Kidney epithelial cell (primary cell): ENCODE results near the gene TPRG1. TPM values are rescaled to one million over a fixed set of nuclear protein-coding genes. Genes with fewer than 3 reads are reported as not detected.

Source experiments
- DNase-seq: peaks from one replicate; pipeline ENCODE4 v3.0.0-alpha.2; 2010; ENCODE audit warnings: low read depth
- H3K27me3 ChIP-seq: 2 replicates; pipeline ENCODE4 v1.6.0; 2011; ENCODE audit warnings: low read length; ENCODE audit not compliant: control insufficient read depth, insufficient read depth
- H3K36me3 ChIP-seq: 2 replicates; pipeline ENCODE4 v1.5.1; 2011; ENCODE audit warnings: low read length; ENCODE audit not compliant: control insufficient read depth, insufficient read depth
- H3K4me3 ChIP-seq: 2 replicates; pipeline ENCODE4 v1.5.1; 2011; ENCODE audit warnings: low read depth, mild to moderate bottlenecking, control low read depth, low read length
- CTCF ChIP-seq: IDR thresholded peaks from 2 replicates; pipeline ENCODE4 v1.5.1; 2011; ENCODE audit warnings: mild to moderate bottlenecking, moderate library complexity, low read length, control low read depth, inconsistent platforms; ENCODE audit not compliant: insufficient read depth, poor library complexity, severe bottlenecking
- total RNA-seq: library from RNA; depleted of rRNA; stranded (reverse); fragments of >200 nt; gene quantifications from 2 replicates; pipeline ENCODE4 v1.2.3, GENCODE V29; 2015

Gene TPRG1
- total RNA-seq, 1 donor from 2014 or later = 1.4 TPM

DNA sequence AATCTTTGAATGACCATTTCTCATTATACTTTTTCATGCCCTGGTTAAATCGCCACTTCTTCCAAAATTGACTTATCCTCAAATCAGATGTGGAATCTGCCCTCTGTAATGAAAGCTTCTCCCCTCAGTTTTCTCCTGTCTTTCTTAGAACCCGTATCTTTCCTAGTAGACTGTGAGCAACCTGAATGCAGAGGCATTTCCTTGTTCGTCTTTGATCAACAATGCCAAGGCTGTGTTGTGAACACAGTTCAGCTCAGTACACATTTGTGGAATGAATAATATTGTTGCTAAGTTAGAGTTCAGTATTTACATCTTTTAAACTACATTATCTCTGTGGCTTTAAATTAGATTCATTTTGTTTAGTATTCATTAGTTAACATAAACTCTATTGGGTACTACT lies 123.3 kb downstream of the TPRG1 start:
- no peak for TF ChIP-seq CTCF
- no peak for DNase-seq
- Histone ChIP-seq H3K4me3 (no peak overlapping the region), H3K27me3 (peaks cover 6% of the 10 kb centered on the region), H3K36me3 (no peaks in the 10 kb centered on the region)

DNA sequence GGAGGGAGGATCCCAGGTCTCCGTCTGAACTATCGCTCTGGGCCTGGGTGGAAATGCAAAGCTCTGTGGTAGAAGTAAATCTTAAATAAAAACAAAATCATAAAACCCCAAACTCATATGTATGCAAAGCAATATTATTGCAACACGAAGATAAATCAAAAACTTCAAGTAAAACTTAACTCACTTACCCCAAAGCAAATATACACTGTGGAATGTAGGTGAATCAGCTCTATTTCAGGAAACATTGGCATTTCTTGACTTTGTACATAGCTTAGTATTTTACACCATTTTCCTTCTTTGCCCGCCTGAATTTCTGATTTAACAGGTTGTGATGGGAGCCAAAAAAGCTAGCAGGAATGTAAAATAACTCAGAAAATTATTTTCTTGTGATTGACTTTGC lies 126.2 kb downstream of the TPRG1 start:
- TF ChIP-seq CTCF = no peak

DNA sequence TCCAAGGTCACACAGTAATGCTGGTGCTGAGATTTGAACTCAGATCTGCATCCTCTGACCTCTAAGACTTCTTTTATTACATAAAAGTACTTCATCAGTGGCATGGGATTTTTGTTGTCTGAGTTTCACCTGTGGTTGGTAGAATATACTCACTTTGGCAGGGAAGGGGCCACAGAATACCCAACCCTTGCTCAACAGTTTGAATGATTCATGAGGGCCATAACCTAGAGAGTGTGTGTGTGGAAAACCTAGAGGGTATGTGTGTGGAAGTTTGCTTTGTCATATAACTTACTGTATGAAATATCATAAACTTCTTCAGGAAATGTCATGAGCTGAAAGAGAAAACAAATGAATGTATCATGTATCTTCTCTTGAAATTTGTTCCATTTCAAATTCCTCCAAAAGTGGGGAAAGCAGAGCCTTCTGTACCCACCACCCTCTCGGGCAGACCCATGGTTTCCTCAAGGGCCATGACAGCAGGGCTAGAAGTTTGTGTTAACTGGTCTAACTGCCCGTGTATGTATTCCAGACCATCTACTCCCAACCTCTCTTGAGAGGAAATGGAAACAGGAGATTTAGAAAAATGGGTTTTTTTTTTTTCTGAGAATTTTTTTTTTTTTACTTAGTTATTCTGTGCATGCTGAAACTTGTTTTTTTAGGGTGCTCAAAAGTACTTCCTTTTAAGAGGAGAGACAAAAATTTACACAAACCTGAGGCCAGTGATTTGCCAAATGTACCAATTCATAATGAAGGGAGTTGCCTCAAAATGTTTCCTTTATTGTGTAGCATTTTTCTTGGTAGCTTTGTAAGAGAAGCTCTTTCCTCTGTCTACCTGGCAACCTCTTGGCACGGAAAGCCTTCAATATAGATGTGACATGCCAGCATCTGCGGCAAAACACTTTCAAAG lies 127.0 kb downstream of the TPRG1 start:
- Histone ChIP-seq H3K27me3 (no peaks in the 10 kb centered on the region), H3K4me3 (no peak overlapping the region), H3K36me3 (no peaks in the 10 kb centered on the region)
- DNase-seq = no peak
- TF ChIP-seq CTCF = no peak

More for the DNA sequence above, 126.2 kb downstream of the TPRG1 start:
- no peak overlapping the region for H3K4me3 ChIP-seq
- H3K27me3 ChIP-seq = peaks cover 4% of the 10 kb centered on the region
- DNase-seq = no peak
- H3K36me3 ChIP-seq = no peaks in the 10 kb centered on the region

DNA sequence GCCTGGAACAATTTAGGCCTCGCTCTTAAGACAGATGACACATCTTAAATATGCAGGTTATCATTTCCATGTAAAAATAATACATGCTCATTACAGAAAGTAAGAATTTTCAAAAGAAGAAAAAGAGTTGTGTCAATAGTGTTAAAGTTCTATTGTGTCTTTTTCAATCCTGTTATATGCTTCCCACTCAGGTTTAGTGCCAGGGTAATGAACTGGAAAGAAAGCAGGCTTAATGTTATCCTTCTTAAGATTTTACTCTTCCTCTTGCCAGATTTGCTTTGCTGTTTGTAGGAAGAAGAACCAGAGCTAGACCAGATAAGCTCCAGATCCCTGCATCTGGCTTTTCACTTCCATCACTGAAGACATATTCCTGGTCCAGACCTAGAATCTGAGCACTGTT lies 128.6 kb downstream of the TPRG1 start:
- no peaks in the 10 kb centered on the region for H3K36me3 ChIP-seq

GRCh38 chr3:189301479-189301878 lies 129.7 kb downstream of the TPRG1 start:
- Histone ChIP-seq H3K27me3 (peaks cover 7% of the 10 kb centered on the region), H3K4me3 (no peak overlapping the region), H3K36me3 (no peaks in the 10 kb centered on the region)
- TF ChIP-seq CTCF = no peak
- no peak for DNase-seq

More for the DNA sequence above, 128.6 kb downstream of the TPRG1 start:
- DNase-seq = no peak
- Histone ChIP-seq H3K4me3 (no peak overlapping the region), H3K27me3 (peaks cover 7% of the 10 kb centered on the region)
- no peak for TF ChIP-seq CTCF
